ENCODE results near the gene XKR7. TPM values are rescaled to one million over a fixed set of nuclear protein-coding genes. Genes with fewer than 3 reads are reported as not detected.

Gene XKR7
- total and polyA plus RNA-seq, 10 of the 15 experiments (the other 5 are each of a cell fraction or from before 2014, with no cell fraction given): not detected

DNA sequence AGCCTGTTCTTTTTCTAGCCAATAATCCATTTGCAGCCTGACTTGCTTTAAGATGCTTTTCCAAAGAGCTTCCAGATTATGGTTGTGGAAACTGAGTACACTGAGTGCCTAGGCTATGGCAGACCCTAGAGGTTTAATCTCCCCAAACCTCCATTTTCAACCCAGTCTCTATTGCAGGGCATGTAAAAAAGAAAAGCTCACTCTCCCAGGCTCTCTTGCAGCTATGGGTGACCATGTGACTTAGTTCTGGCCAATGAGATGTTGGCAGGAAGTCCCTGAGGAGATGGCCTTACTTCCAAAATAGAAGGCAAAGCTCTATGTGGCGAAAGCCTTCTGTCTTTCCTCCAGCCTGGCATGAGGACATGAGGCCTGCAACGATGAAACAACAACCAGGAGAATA, 19.9 kb upstream of the XKR7 start:
- Histone ChIP-seq H3K9me3 (replicated peaks; ENCODE audit: control insufficient read depth, insufficient read depth, low read length) (peaks cover 2% of the 10 kb centered on the region; the same call in 1 of the 3 replicates), H3K4me1 (ENCODE audit: control insufficient read depth, insufficient read depth, low read length) (peaks cover 6% of the 10 kb centered on the region), H3K4me2 (ENCODE audit: control insufficient read depth, insufficient read depth) (no peak overlapping the region), H3K79me2 (ENCODE audit: control insufficient read depth, insufficient read depth, low read length) (peaks cover 23% of the 10 kb centered on the region), H3K4me3 (no peak overlapping the region), H4K20me1 (ENCODE audit: control insufficient read depth, insufficient read depth) (0 out of 2 replicates have a peak, but pooled peaks cover 2% of the 10 kb centered on the region), H3K27ac (ENCODE audit: control insufficient read depth, insufficient read depth) (no peak overlapping the region), H3K9ac (ENCODE audit: control insufficient read depth, insufficient read depth, low read length) (no peak overlapping the region), H2AFZ (ENCODE audit: control insufficient read depth, low read depth, low read length) (no peak overlapping the region), H3K36me3 (ENCODE audit: control insufficient read depth in 2 of 2, insufficient read depth in 2 of 2, low read length in 1 of 2) (peaks cover 31 to 33% of the 10 kb centered on the region in 2 experiments), H3K27me3 (replicated peaks in 1 of 2; ENCODE audit: control insufficient read depth in 2 of 2, insufficient read depth in 2 of 2, low read length in 1 of 2) (no peaks in the 10 kb centered on the region)
- RAD21 ChIA-PET (ENCODE audit: unreplicated experiment): interaction anchor here (0.7 to 11.9 kb wide), 4 partner anchors 84 to 127 kb away, joined by 3 to 248 read pairs (median 3); no protein-coding TSS in a partner anchor
- FAIRE-seq: no peak
- in situ Hi-C loops (cut with MboI): no loop called here
- POLR2A ChIA-PET: interaction anchor here (1.4 kb wide), 1 partner anchor 9 kb away, joined by 4 read pairs; no protein-coding TSS in a partner anchor
- DNase-seq (ENCODE audit: low read depth, low spot score): no peak
- CTCF ChIA-PET: interaction anchor here (0.8 to 2.2 kb wide), 8 partner anchors 9 to 101 kb away, joined by 3 to 10 read pairs (median 4); no protein-coding TSS in a partner anchor
- no peak for ATAC-seq
- intact Hi-C loops (cut with micrococcal nuclease; ENCODE audit: unreplicated experiment): no loop called here
- SMC1A ChIA-PET (ENCODE audit: uncharacterized antibody, unreplicated experiment): interaction anchor here (1.0 to 1.6 kb wide), 5 partner anchors 10 to 93 kb away, joined by 3 to 6 read pairs (median 4); no protein-coding TSS in a partner anchor
- no TSS peak for BruUV-seq (replicated peaks)
- WGBS (ENCODE audit: insufficient coverage, insufficient replicate concordance, low lambda C conversion rate, missing lambda C conversion rate): 100% methylated on average over 2 of the region's 2 CpGs
- no peak for TF ChIP-seq SIX5 (IDR thresholded peaks at IDR 0.05; ENCODE audit: low read depth, low read length, severe bottlenecking)
- no peak for TF ChIP-seq CHD1 (IDR thresholded peaks at IDR 0.05; ENCODE audit: low read depth, low read length)
- TF ChIP-seq, protein P1, sequence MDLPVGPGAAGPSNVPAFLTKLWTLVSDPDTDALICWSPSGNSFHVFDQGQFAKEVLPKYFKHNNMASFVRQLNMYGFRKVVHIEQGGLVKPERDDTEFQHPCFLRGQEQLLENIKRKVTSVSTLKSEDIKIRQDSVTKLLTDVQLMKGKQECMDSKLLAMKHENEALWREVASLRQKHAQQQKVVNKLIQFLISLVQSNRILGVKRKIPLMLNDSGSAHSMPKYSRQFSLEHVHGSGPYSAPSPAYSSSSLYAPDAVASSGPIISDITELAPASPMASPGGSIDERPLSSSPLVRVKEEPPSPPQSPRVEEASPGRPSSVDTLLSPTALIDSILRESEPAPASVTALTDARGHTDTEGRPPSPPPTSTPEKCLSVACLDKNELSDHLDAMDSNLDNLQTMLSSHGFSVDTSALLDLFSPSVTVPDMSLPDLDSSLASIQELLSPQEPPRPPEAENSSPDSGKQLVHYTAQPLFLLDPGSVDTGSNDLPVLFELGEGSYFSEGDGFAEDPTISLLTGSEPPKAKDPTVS (IDR thresholded peaks at IDR 0.05; ENCODE audit: low read depth, low read length): no peak
- no peak for TF ChIP-seq TCF3 (IDR thresholded peaks at IDR 0.05; ENCODE audit: borderline replicate concordance, insufficient read depth, low read depth, low read length)
- TF ChIP-seq, protein P2, sequence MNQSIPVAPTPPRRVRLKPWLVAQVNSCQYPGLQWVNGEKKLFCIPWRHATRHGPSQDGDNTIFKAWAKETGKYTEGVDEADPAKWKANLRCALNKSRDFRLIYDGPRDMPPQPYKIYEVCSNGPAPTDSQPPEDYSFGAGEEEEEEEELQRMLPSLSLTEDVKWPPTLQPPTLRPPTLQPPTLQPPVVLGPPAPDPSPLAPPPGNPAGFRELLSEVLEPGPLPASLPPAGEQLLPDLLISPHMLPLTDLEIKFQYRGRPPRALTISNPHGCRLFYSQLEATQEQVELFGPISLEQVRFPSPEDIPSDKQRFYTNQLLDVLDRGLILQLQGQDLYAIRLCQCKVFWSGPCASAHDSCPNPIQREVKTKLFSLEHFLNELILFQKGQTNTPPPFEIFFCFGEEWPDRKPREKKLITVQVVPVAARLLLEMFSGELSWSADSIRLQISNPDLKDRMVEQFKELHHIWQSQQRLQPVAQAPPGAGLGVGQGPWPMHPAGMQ (IDR thresholded peaks at IDR 0.05; ENCODE audit: borderline replicate concordance): no peak
- peak; percentile 8; the same call in 1 of the 2 replicates for TF ChIP-seq USF2 (IDR thresholded peaks at IDR 0.05; ENCODE audit: borderline replicate concordance, low read depth, low read length)
- TF ChIP-seq SMC3 (IDR thresholded peaks at IDR 0.05; ENCODE audit: borderline replicate concordance, low read length): no peak
- no peak for TF ChIP-seq WRNIP1 (IDR thresholded peaks at IDR 0.05; ENCODE audit: borderline replicate concordance, low read depth, low read length)
- TF ChIP-seq, protein P3, sequence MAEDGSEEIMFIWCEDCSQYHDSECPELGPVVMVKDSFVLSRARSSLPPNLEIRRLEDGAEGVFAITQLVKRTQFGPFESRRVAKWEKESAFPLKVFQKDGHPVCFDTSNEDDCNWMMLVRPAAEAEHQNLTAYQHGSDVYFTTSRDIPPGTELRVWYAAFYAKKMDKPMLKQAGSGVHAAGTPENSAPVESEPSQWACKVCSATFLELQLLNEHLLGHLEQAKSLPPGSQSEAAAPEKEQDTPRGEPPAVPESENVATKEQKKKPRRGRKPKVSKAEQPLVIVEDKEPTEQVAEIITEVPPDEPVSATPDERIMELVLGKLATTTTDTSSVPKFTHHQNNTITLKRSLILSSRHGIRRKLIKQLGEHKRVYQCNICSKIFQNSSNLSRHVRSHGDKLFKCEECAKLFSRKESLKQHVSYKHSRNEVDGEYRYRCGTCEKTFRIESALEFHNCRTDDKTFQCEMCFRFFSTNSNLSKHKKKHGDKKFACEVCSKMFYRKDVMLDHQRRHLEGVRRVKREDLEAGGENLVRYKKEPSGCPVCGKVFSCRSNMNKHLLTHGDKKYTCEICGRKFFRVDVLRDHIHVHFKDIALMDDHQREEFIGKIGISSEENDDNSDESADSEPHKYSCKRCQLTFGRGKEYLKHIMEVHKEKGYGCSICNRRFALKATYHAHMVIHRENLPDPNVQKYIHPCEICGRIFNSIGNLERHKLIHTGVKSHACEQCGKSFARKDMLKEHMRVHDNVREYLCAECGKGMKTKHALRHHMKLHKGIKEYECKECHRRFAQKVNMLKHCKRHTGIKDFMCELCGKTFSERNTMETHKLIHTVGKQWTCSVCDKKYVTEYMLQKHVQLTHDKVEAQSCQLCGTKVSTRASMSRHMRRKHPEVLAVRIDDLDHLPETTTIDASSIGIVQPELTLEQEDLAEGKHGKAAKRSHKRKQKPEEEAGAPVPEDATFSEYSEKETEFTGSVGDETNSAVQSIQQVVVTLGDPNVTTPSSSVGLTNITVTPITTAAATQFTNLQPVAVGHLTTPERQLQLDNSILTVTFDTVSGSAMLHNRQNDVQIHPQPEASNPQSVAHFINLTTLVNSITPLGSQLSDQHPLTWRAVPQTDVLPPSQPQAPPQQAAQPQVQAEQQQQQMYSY (CRISPR knock-in tag; IDR thresholded peaks at IDR 0.05): no peak
- TF ChIP-seq USF1 (IDR thresholded peaks at IDR 0.05; ENCODE audit: borderline replicate concordance, extremely low read length, insufficient read depth, low read depth, low read length): peak; percentile 11
- TF ChIP-seq BMI1 (IDR thresholded peaks at IDR 0.05; ENCODE audit: borderline replicate concordance): no peak
- no peak for TF ChIP-seq FOS (IDR thresholded peaks at IDR 0.05; ENCODE audit: borderline replicate concordance, extremely low read depth, insufficient read length)
- peak; percentile 34; the same call in 1 of the 2 replicates for TF ChIP-seq CBX5 (IDR thresholded peaks at IDR 0.05; ENCODE audit: low read depth)

All from GM12878 (cell line).